Measurements from ENCODE around the gene STAC3. TPM values are rescaled to one million over a fixed set of nuclear protein-coding genes. Genes with fewer than 3 reads are reported as not detected.

The STAC3 gene
- total and polyA plus RNA-seq, 9 donors = 0.66 to 2.9 (median 1.8) TPM

DNA sequence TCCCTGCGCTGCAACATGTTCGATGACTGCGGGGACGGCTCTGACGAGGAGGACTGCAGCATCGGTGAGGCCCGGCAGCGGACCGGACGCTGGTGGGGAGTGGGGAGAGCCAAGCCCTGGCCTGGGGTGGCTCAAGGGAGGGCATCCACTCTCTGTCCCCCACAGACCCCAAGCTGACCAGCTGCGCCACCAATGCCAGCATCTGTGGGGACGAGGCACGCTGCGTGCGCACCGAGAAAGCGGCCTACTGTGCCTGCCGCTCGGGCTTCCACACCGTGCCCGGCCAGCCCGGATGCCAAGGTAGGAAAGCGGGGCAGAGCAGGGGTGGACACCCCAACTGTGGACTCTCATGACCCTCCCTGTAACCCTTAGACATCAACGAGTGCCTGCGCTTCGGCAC is 45.8 kb downstream of the STAC3 start:
- 86 to 88% (median 88%) methylated on average over 26 of the region's 26 CpGs for WGBS, 3 donors
- Histone ChIP-seq H3K9me3 (no peaks in the 10 kb centered on the region), H3K27ac (no peak overlapping the region), H3K27me3 (no peaks in the 10 kb centered on the region), H3K36me3 (no peaks in the 10 kb centered on the region), H3K4me1 (ENCODE audit: insufficient read depth) (no peaks in the 10 kb centered on the region), H3K4me3 (no peak overlapping the region)
- intact Hi-C loops (cut with DNase I) = no loop called here
- TF ChIP-seq EP300 (IDR thresholded peaks at IDR 0.05) (no peak), POLR2A (IDR thresholded peaks at IDR 0.05) (no peak)
- TF ChIP-seq, protein P1, sequence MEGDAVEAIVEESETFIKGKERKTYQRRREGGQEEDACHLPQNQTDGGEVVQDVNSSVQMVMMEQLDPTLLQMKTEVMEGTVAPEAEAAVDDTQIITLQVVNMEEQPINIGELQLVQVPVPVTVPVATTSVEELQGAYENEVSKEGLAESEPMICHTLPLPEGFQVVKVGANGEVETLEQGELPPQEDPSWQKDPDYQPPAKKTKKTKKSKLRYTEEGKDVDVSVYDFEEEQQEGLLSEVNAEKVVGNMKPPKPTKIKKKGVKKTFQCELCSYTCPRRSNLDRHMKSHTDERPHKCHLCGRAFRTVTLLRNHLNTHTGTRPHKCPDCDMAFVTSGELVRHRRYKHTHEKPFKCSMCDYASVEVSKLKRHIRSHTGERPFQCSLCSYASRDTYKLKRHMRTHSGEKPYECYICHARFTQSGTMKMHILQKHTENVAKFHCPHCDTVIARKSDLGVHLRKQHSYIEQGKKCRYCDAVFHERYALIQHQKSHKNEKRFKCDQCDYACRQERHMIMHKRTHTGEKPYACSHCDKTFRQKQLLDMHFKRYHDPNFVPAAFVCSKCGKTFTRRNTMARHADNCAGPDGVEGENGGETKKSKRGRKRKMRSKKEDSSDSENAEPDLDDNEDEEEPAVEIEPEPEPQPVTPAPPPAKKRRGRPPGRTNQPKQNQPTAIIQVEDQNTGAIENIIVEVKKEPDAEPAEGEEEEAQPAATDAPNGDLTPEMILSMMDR (IDR thresholded peaks at IDR 0.05) = no peak
- DNase-seq = no peak

DNA sequence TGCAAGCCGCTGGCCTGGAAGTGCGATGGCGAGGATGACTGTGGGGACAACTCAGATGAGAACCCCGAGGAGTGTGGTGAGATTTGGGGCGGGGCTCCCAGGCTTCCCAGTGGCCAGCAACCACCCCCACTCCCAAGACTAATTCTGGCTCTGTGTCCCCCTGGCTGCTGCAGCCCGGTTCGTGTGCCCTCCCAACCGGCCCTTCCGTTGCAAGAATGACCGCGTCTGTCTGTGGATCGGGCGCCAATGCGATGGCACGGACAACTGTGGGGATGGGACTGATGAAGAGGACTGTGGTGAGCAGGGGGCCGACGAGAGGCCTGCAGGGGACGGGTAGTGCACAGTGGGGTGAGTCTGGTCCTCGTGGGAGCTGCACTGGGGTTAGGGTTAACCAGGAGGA is 46.5 kb downstream of the STAC3 start:
- Histone ChIP-seq H3K4me1 (ENCODE audit: insufficient read depth) (no peaks in the 10 kb centered on the region), H3K36me3 (no peaks in the 10 kb centered on the region), H3K9me3 (no peaks in the 10 kb centered on the region), H3K27me3 (no peaks in the 10 kb centered on the region), H3K27ac (no peak overlapping the region), H3K4me3 (no peak overlapping the region)
- TF ChIP-seq, protein P1 (IDR thresholded peaks at IDR 0.05) = no peak
- intact Hi-C loops (cut with DNase I) = no loop called here
- no peak for DNase-seq
- WGBS, 3 donors = 84 to 85% (median 84%) methylated on average over 19 of the region's 19 CpGs

DNA sequence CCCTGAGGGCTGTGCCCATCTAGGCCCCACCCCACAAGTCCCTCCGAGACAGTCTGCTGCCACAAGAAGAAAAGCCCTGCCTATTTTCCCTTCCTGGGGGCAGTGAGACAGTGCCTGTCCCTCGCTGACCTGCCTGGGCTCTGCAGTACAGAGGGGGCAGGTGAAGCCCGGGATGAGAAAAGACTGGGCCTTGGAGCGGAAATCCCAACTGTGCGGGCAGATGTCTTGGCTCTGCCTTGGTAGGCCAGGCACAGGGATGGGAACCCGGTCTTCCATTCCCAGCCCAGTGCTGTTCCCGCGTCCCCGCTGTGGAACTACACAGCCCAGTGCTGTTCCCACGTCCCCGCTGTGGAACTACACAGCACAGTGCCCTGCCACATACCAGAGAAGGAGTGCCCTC is 47.2 kb downstream of the STAC3 start:
- intact Hi-C loops (cut with DNase I) = no loop called here
- 80 to 84% (median 82%) methylated on average over 11 of the region's 11 CpGs for WGBS, 3 donors

DNA sequence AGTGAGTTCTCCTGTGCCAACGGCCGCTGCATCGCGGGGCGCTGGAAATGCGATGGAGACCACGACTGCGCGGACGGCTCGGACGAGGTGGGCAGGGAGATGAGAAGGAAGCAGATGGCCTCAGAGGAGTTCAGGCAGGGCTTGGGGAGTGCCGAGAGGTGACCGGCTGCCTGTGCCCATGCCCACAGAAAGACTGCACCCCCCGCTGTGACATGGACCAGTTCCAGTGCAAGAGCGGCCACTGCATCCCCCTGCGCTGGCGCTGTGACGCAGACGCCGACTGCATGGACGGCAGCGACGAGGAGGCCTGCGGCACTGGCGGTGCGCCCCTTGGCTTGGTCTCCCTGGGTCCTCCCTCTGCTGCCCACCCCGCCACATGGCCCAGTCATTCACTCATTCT is 47.8 kb downstream of the STAC3 start:
- H3K36me3 ChIP-seq = peaks cover under 1% of the 10 kb centered on the region

More for the DNA sequence above, 47.2 kb downstream of the STAC3 start:
- no peaks in the 10 kb centered on the region for H3K36me3 ChIP-seq
- no peak for DNase-seq
- no peaks in the 10 kb centered on the region for H3K4me1 ChIP-seq (ENCODE audit: insufficient read depth)
- H3K9me3 ChIP-seq = no peaks in the 10 kb centered on the region
- H3K27ac ChIP-seq = no peak overlapping the region
- TF ChIP-seq, protein P1 (IDR thresholded peaks at IDR 0.05) = no peak
- TF ChIP-seq POLR2A (IDR thresholded peaks at IDR 0.05) (no peak), EP300 (IDR thresholded peaks at IDR 0.05) (no peak)
- no peaks in the 10 kb centered on the region for H3K27me3 ChIP-seq
- H3K4me3 ChIP-seq = no peak overlapping the region

More for the DNA sequence above, 47.8 kb downstream of the STAC3 start:
- no peak overlapping the region for H3K4me3 ChIP-seq
- H3K9me3 ChIP-seq = no peaks in the 10 kb centered on the region
- 92 to 94% (median 94%) methylated on average over 28 of the region's 28 CpGs for WGBS, 3 donors
- H3K4me1 ChIP-seq (ENCODE audit: insufficient read depth) = no peaks in the 10 kb centered on the region
- H3K27me3 ChIP-seq = no peaks in the 10 kb centered on the region
- TF ChIP-seq EP300 (IDR thresholded peaks at IDR 0.05) = no peak
- no peak for TF ChIP-seq POLR2A (IDR thresholded peaks at IDR 0.05)
- TF ChIP-seq, protein P1 (IDR thresholded peaks at IDR 0.05) = no peak
- no peak overlapping the region for H3K27ac ChIP-seq
- intact Hi-C loops (cut with DNase I) = no loop called here
- no peak for DNase-seq
